GM21367 (cell line): ENCODE results near the gene DDX10.
"Not testable (repeated sequence)": the region's sequence is repeated elsewhere in the genome, so short reads cannot be mapped to it uniquely, and the experiment has no call there.

ENCODE experiments used
- ATAC-seq: cut with Tn5 transposase; IDR thresholded peaks from one replicate; pipeline ENCODE4 v1.9.1; 2021; ENCODE audit not compliant: unreplicated experiment

DDX10 gene

GRCh38 chr11:108817976-108818375, 153.1 kb downstream of the DDX10 start:
- no peak for ATAC-seq

- no peak for ATAC-seq
These were observed 154.1 kb downstream of the DDX10 start for GRCh38 chr11:108818971-108819370.

GRCh38 chr11:108819957-108820356, 155.1 kb downstream of the DDX10 start:
- no peak for ATAC-seq

GRCh38 chr11:108823960-108824359, 159.1 kb downstream of the DDX10 start:
- ATAC-seq = not testable (repeated sequence)

GRCh38 chr11:108824545-108824944, 159.7 kb downstream of the DDX10 start:
- no peak for ATAC-seq

GRCh38 chr11:108825381-108825780, 160.5 kb downstream of the DDX10 start:
- no peak for ATAC-seq

GRCh38 chr11:108826136-108826535, 161.3 kb downstream of the DDX10 start:
- no peak for ATAC-seq

GRCh38 chr11:108835624-108836023, 170.8 kb downstream of the DDX10 start:
- no peak for ATAC-seq

GRCh38 chr11:108836541-108836940, 171.7 kb downstream of the DDX10 start:
- no peak for ATAC-seq

- no peak for ATAC-seq
These were observed 173.4 kb downstream of the DDX10 start for GRCh38 chr11:108838102-108838791.

- ATAC-seq = no peak
These were observed 173.9 kb downstream of the DDX10 start for GRCh38 chr11:108838792-108839105.

- ATAC-seq = no peak
These were observed 181.1 kb downstream of the DDX10 start for GRCh38 chr11:108846009-108846408.

GRCh38 chr11:108847298-108847990, 182.6 kb downstream of the DDX10 start:
- ATAC-seq = no peak

GRCh38 chr11:108851781-108852180, 186.9 kb downstream of the DDX10 start:
- ATAC-seq = no peak

- no peak for ATAC-seq
These were observed 187.8 kb downstream of the DDX10 start for GRCh38 chr11:108852701-108853100.

- ATAC-seq = no peak
These were observed 188.3 kb downstream of the DDX10 start for GRCh38 chr11:108853151-108853550.

GRCh38 chr11:108853864-108854263, 189.0 kb downstream of the DDX10 start:
- peak; percentile 43 for ATAC-seq

- peak; percentile 93 for ATAC-seq
These were observed 189.5 kb downstream of the DDX10 start for GRCh38 chr11:108854346-108854745.

- ATAC-seq = no peak
These were observed 192.5 kb downstream of the DDX10 start for GRCh38 chr11:108857382-108857781.

- no peak for ATAC-seq
These were observed 193.8 kb downstream of the DDX10 start for GRCh38 chr11:108858622-108859021.

GRCh38 chr11:108859510-108859909, 194.6 kb downstream of the DDX10 start:
- no peak for ATAC-seq

GRCh38 chr11:108863528-108863927, 198.7 kb downstream of the DDX10 start:
- ATAC-seq = no peak

- ATAC-seq = no peak
These were observed 200.5 kb downstream of the DDX10 start for GRCh38 chr11:108865406-108865805.
